Measurements from ENCODE around the gene EVI5L. TPM values are rescaled to one million over a fixed set of nuclear protein-coding genes. Genes with fewer than 3 reads are reported as not detected.

EVI5L gene
- total and polyA plus RNA-seq, 2 of the 13 experiments (the other 11 are each of a cell fraction or from before 2014, with no cell fraction given) = 1.7 to 2.4 TPM

GRCh38 chr19:7872306-7873204, 42.5 kb downstream of the EVI5L start:
- no peaks in the 10 kb centered on the region for H3K36me3 ChIP-seq (replicated peaks in 1 of 2; ENCODE audit: control insufficient read depth in 1 of 2, insufficient read depth in 2 of 2, low read length in 2 of 2)
- no TSS peak for BruUV-seq (replicated peaks)
- no peak for FAIRE-seq
- no peak overlapping the region for H3K27ac ChIP-seq (ENCODE audit: extremely low read length, insufficient read depth, low read length)
- peak overlapping the region; percentile 89; the same call in 1 of the 2 replicates for H3K4me2 ChIP-seq (ENCODE audit: low read depth, low read length)
- WGBS (ENCODE audit: low lambda C conversion rate) = 61% methylated on average over 12 of the region's 47 CpGs
- peak overlapping the region; percentile 13; the same call in 1 of the 2 replicates for H3K9ac ChIP-seq (ENCODE audit: insufficient read depth, low read depth, low read length)
- ChIA-PET POLR2A (interaction anchor here (1.1 to 2.0 kb wide), 2 partner anchors 15 to 31 kb away, joined by 6 read pairs; partner anchors contain the start of genes LRRC8E and MAP2K7), CTCF (ENCODE audit: low intra/inter-chr PET ratio, low total read pairs) (no interaction called here)
- no peaks in the 10 kb centered on the region for H3K79me2 ChIP-seq (ENCODE audit: insufficient read depth, low read length)
- H4K20me1 ChIP-seq (ENCODE audit: insufficient read depth, low read length) = no peaks in the 10 kb centered on the region; the same call in 1 of the 2 replicates
- no peaks in the 10 kb centered on the region for H3K9me3 ChIP-seq (ENCODE audit: low read length)
- in situ Hi-C loops (cut with HindIII; ENCODE audit: extremely low pct_ligation_motif_present, low pct_unique_long_range_greater_than_20kb) = no loop called here
- peaks cover 52% of the 10 kb centered on the region for H3K4me1 ChIP-seq (ENCODE audit: insufficient read depth, low read length)
- no peak for ATAC-seq
- peak overlapping the region in 2 of 3 experiments; percentile 32 to 73; a peak in 3 of 6 replicates for H3K4me3 ChIP-seq (replicated peaks in 1 of 3; ENCODE audit: insufficient read depth in 1 of 3, low read depth in 2 of 3, low read length in 3 of 3)
- H2AFZ ChIP-seq (ENCODE audit: low read length) = no peak overlapping the region
- intact Hi-C loops (cut with micrococcal nuclease; ENCODE audit: unreplicated experiment) = loop anchor here (10.0 kb wide), 1 partner anchor 1138 kb away; the partner anchor contains the start of genes GPR108 and TRIP10
- DNase-seq (ENCODE audit: low spot score) = no peak
- H3K27me3 ChIP-seq (ENCODE audit: control insufficient read depth in 1 of 2, insufficient read depth in 2 of 2, low read length in 2 of 2) = peaks cover 0 to 4% of the 10 kb centered on the region in 2 experiments; a peak in 1 of 5 replicates
- TF ChIP-seq, protein P1, sequence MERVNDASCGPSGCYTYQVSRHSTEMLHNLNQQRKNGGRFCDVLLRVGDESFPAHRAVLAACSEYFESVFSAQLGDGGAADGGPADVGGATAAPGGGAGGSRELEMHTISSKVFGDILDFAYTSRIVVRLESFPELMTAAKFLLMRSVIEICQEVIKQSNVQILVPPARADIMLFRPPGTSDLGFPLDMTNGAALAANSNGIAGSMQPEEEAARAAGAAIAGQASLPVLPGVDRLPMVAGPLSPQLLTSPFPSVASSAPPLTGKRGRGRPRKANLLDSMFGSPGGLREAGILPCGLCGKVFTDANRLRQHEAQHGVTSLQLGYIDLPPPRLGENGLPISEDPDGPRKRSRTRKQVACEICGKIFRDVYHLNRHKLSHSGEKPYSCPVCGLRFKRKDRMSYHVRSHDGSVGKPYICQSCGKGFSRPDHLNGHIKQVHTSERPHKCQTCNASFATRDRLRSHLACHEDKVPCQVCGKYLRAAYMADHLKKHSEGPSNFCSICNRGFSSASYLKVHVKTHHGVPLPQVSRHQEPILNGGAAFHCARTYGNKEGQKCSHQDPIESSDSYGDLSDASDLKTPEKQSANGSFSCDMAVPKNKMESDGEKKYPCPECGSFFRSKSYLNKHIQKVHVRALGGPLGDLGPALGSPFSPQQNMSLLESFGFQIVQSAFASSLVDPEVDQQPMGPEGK (CRISPR knock-in tag; IDR thresholded peaks at IDR 0.05) = peak; percentile 17; the same call in 1 of the 2 replicates
- TF ChIP-seq FOXO4 (CRISPR knock-in tag; conservative IDR thresholded peaks at IDR 0.05) (no peak), ZNF343 (CRISPR knock-in tag; IDR thresholded peaks at IDR 0.05) (no peak), TAF15 (IDR thresholded peaks at IDR 0.05; ENCODE audit: low read depth, low read length, poor library complexity, severe bottlenecking) (no peak), CENPBD1 (CRISPR knock-in tag; IDR thresholded peaks at IDR 0.05; ENCODE audit: borderline replicate concordance, low read depth) (no peak), ZFP62 (CRISPR knock-in tag; IDR thresholded peaks at IDR 0.05) (no peak), HNF4G (IDR thresholded peaks at IDR 0.05; ENCODE audit: borderline replicate concordance, low read depth, low read length) (no peak), HNF4G (CRISPR knock-in tag; IDR thresholded peaks at IDR 0.05; ENCODE audit: borderline replicate concordance, low read depth) (no peak), U2AF1 (optimal IDR thresholded peaks at IDR 0.05; ENCODE audit: low read depth, low read length) (no peak), MED13 (CRISPR knock-in tag; IDR thresholded peaks at IDR 0.05) (no peak), KDM1A (CRISPR knock-in tag; IDR thresholded peaks at IDR 0.05) (peak; percentile 60; the same call in 1 of the 2 replicates), HIC2 (CRISPR knock-in tag; IDR thresholded peaks at IDR 0.05; ENCODE audit: low read depth) (no peak), ZNF768 (CRISPR knock-in tag; IDR thresholded peaks at IDR 0.05) (peak; percentile 24; the same call in 1 of the 2 replicates), RBAK (CRISPR knock-in tag; IDR thresholded peaks at IDR 0.05) (no peak), MBD4 (IDR thresholded peaks at IDR 0.05; ENCODE audit: borderline replicate concordance, low read length) (no peak), KLF9 (CRISPR knock-in tag; IDR thresholded peaks at IDR 0.05; ENCODE audit: low read depth) (no peak)
- TF ChIP-seq, protein P2, sequence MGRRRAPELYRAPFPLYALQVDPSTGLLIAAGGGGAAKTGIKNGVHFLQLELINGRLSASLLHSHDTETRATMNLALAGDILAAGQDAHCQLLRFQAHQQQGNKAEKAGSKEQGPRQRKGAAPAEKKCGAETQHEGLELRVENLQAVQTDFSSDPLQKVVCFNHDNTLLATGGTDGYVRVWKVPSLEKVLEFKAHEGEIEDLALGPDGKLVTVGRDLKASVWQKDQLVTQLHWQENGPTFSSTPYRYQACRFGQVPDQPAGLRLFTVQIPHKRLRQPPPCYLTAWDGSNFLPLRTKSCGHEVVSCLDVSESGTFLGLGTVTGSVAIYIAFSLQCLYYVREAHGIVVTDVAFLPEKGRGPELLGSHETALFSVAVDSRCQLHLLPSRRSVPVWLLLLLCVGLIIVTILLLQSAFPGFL (CRISPR knock-in tag; IDR thresholded peaks at IDR 0.05) = no peak
